Smooth muscle cell (in vitro differentiated cells): ENCODE measurements around the gene MDM4. TPM values are rescaled to one million over a fixed set of nuclear protein-coding genes. Genes with fewer than 3 reads are reported as not detected.

Experiments used
- DNase-seq: peaks from one replicate; lab custom pipeline; 2025; ENCODE audit not compliant: unreplicated experiment; lab: John Stamatoyannopoulos, UW
- H2AFZ ChIP-seq: fragments of 200-600 bp; sonication (generic); 2 replicates; pipeline ENCODE4 v1.6.0; 2016; ENCODE audit warnings: antibody characterized with exemption, low read depth, mild to moderate bottlenecking
- H3F3A ChIP-seq: fragments of 200-600 bp; sonication (generic); 2 replicates; pipeline ENCODE4 v1.6.0; 2017; ENCODE audit warnings: antibody characterized with exemption, low read depth
- H3K27ac ChIP-seq: fragments of 200-600 bp; sonication (generic); 2 replicates; pipeline ENCODE4 v1.5.1; 2016; ENCODE audit warnings: low read depth, mild to moderate bottlenecking
- H3K27me3 ChIP-seq: fragments of 200-600 bp; sonication (generic); 2 replicates; pipeline ENCODE4 v1.6.1; 2016; ENCODE audit warnings: low read depth, mild to moderate bottlenecking
- H3K36me3 ChIP-seq: fragments of 200-600 bp; sonication (generic); 2 replicates; pipeline ENCODE4 v1.5.1; 2016; ENCODE audit warnings: low read depth
- H3K4me1 ChIP-seq: fragments of 200-600 bp; sonication (generic); 2 replicates; pipeline ENCODE4 v1.5.1; 2016; ENCODE audit warnings: low read depth
- H3K4me2 ChIP-seq: fragments of 200-600 bp; sonication (generic); 2 replicates; pipeline ENCODE4 v1.6.0; 2016; ENCODE audit warnings: mild to moderate bottlenecking
- H3K4me3 ChIP-seq: fragments of 200-600 bp; sonication (generic); 2 replicates; pipeline ENCODE4 v1.5.1; 2016; ENCODE audit warnings: mild to moderate bottlenecking
- H3K79me2 ChIP-seq: fragments of 200-600 bp; sonication (generic); 2 replicates; pipeline ENCODE4 v1.6.0; 2016; ENCODE audit warnings: low read depth, mild to moderate bottlenecking
- H3K9ac ChIP-seq: fragments of 200-600 bp; sonication (generic); 2 replicates; pipeline ENCODE4 v1.6.0; 2016; ENCODE audit warnings: low read depth
- H3K9me3 ChIP-seq: fragments of 200-600 bp; sonication (generic); replicated peaks from 2 replicates; pipeline ENCODE4 v1.5.1; 2016; ENCODE audit warnings: low read depth
- H4K20me1 ChIP-seq: fragments of 200-600 bp; sonication (generic); 2 replicates; pipeline ENCODE4 v1.6.0; 2016; ENCODE audit warnings: low read depth
- CTCF ChIP-seq: fragments of 200-600 bp; sonication (generic); IDR thresholded peaks from 2 replicates; pipeline ENCODE4 v1.5.1; 2017; ENCODE audit warnings: borderline replicate concordance, mild to moderate bottlenecking, antibody characterized with exemption; ENCODE audit not compliant: insufficient read depth, poor library complexity, severe bottlenecking
- WGBS: methylation state at CpG from one replicate; pipeline ENCODE4 v1.1.7; 2016; ENCODE audit warnings: low lambda C conversion rate; 5-methylcytosine and 5-hydroxymethylcytosine counted together
- polyA plus RNA-seq: library from polyadenylated mRNA; unstranded; fragments of >200 nt; fragmentation: Nextera tagmentation; extraction: Ambion mirVana; gene quantifications from 2 replicates; pipeline ENCODE4 v1.2.1, GENCODE V29; 2016
- total RNA-seq: library from RNA; depleted of rRNA; stranded (reverse); fragments of >200 nt; gene quantifications from 2 replicates; pipeline ENCODE4 v1.2.3, GENCODE V29; 2014

Gene MDM4
- total and polyA plus RNA-seq, 2 experiments from 2014 or later, result 10.8 to 31.7 TPM

GRCh38 chr1:204498981-204499380 lies 17.2 kb upstream of the MDM4 start:
- Histone ChIP-seq H3K36me3 (no peaks in the 10 kb centered on the region), H3F3A (peaks cover 3% of the 10 kb centered on the region), H3K4me2 (no peak overlapping the region), H3K79me2 (no peaks in the 10 kb centered on the region), H2AFZ (no peak overlapping the region), H3K27me3 (no peaks in the 10 kb centered on the region), H3K9me3 (no peaks in the 10 kb centered on the region), H3K9ac (no peak overlapping the region), H3K4me1 (peaks cover 6% of the 10 kb centered on the region), H3K4me3 (no peak overlapping the region), H4K20me1 (no peaks in the 10 kb centered on the region), H3K27ac (no peak overlapping the region)
- WGBS, result 97% methylated on average over 3 of the region's 3 CpGs
- DNase-seq, result no peak
- no peak for TF ChIP-seq CTCF

- TF ChIP-seq CTCF, result no peak
- Histone ChIP-seq H3K27ac (no peak overlapping the region), H3F3A (peaks cover 3% of the 10 kb centered on the region), H3K4me2 (no peak overlapping the region), H4K20me1 (no peaks in the 10 kb centered on the region), H3K36me3 (no peaks in the 10 kb centered on the region), H3K9ac (no peak overlapping the region), H3K79me2 (no peaks in the 10 kb centered on the region), H3K4me3 (no peak overlapping the region), H3K9me3 (no peaks in the 10 kb centered on the region), H2AFZ (no peak overlapping the region), H3K27me3 (no peaks in the 10 kb centered on the region), H3K4me1 (peaks cover 6% of the 10 kb centered on the region)
- WGBS, result 90% methylated on average over 7 of the region's 7 CpGs
- DNase-seq, result no peak
Observed at GRCh38 chr1:204499511-204500468, 16.4 kb upstream of the MDM4 start.

GRCh38 chr1:204502241-204502640 lies 14.0 kb upstream of the MDM4 start:
- Histone ChIP-seq H3K27ac (no peak overlapping the region), H3K36me3 (no peaks in the 10 kb centered on the region), H3K4me3 (no peak overlapping the region), H3K79me2 (no peaks in the 10 kb centered on the region), H3K4me1 (no peaks in the 10 kb centered on the region), H3K9ac (no peak overlapping the region), H3K4me2 (no peak overlapping the region), H3F3A (no peaks in the 10 kb centered on the region), H4K20me1 (no peaks in the 10 kb centered on the region), H3K27me3 (no peaks in the 10 kb centered on the region), H2AFZ (no peak overlapping the region), H3K9me3 (no peaks in the 10 kb centered on the region)
- TF ChIP-seq CTCF, result no peak
- no peak for DNase-seq
- WGBS, result 82% methylated on average over 6 of the region's 6 CpGs
